ENCODE measurements around the gene VTI1A.
"Not testable (repeated sequence)": the region's sequence is repeated elsewhere in the genome, so short reads cannot be mapped to it uniquely, and the experiment has no call there.

- TF ChIP-seq CTCF, POLR2A (IDR thresholded peaks at IDR 0.05): not testable (repeated sequence)
Observed at GRCh38 chr10:112863461-112863860, 416.4 kb downstream of the VTI1A start.

Data from uterus (tissue), 2 donors.